HS-5 (cell line): ENCODE measurements around the gene RSPO1.
"Not testable (repeated sequence)": the region's sequence is repeated elsewhere in the genome, so short reads cannot be mapped to it uniquely, and the experiment has no call there.

Source experiments
- DNase-seq: peaks from one replicate; pipeline ENCODE4 v3.0.0-alpha.2; 2012; ENCODE audit warnings: low read depth

RSPO1 gene

DNA sequence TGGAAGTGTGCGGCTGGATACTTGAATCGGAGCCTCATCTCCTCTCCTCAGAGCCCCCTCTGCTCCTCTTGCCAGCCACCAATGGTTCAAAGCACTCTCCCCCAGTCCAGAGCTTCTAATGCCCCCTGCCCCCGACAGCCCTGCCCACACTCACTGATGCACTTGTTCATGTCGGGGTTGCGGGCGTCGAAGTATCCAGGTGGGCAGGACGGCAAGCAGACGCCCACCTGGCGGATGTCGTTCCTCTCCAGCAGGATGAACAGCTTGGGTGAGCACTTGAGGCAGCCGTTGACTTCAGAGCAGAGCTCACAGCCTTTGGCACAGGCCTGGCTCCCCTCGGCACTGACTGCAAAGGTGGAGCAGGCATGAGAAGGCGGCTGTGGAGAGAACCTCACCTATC lies 18.4 kb downstream of the RSPO1 start:
- no peak for DNase-seq

DNA sequence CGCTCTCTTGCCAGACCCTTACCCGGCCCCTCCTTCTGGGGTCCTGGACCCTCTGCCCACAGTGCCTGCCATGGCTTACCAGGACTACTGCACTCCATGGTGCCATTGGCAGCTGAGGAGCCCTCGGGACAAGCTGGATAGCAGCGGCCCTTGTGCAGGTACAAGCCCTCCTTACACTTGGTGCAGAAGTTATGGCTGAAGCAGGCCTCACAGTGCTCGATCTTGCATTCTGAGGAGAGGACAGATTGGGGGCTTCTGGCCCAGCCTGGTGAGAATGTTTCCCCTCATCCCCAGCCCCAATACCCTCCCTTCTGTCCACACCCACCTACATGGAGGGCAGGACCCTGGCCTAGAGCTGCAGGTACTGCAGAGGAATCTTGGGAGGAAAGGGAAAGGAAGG lies 20.6 kb downstream of the RSPO1 start:
- no peak for DNase-seq

DNA sequence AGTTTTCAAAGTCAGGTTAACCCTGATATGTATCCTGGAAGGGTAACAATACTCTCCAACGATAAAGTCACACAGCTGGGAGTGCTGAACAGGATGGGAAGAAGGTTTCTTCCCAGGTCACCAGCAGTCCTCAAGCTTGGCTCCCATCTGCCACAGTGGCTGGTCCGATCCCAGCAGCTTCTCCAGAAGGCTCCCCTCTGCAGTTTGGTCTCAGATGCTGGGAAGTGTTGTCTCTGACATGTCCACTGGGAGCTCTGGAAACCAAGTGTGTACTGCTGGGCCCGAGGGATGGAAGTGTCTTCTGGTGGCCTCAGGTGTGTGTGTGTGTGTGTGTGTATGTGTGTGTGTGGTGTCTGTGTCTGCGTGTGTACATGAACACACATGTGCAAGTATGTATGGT lies 22.5 kb downstream of the RSPO1 start:
- DNase-seq = no peak

DNA sequence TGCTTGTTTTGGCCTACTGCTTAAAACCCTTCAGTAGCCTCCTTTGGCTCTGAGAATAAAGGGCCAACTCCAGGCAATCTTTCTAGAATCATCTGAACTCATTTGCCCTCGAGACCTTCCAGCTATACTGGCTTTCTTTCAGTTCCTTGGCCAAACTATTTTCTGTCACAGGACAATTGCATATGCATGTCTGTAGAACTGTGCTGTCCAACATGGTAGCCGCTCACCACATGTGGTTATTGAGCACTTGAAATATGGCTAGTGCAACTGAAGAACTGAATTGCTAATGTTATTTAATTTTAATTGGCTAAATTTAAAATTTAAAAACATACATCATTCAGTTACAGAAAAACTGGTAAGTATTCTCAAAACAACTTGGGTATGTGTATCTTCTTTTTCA lies 24.7 kb downstream of the RSPO1 start:
- no peak for DNase-seq

DNA sequence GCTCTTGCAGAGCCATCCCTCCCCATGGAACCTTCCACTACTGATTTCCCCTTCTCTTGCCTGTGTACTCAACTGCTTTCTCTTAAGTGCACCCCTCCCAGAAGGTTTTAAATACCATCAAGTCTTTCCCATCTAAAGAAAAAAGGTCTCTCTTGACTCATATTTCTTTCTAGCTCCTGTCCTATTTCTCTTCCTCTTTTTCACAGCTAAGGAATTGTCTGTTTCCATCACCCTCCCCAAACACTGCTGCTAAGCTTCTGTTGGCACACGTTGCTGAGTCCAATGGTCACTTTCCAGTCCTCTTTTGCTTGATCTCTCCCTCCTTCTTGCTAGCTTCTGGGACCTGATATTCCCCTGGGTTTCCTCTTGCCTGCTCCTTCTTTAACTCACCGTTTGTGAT lies 25.7 kb downstream of the RSPO1 start:
- no peak for DNase-seq

DNA sequence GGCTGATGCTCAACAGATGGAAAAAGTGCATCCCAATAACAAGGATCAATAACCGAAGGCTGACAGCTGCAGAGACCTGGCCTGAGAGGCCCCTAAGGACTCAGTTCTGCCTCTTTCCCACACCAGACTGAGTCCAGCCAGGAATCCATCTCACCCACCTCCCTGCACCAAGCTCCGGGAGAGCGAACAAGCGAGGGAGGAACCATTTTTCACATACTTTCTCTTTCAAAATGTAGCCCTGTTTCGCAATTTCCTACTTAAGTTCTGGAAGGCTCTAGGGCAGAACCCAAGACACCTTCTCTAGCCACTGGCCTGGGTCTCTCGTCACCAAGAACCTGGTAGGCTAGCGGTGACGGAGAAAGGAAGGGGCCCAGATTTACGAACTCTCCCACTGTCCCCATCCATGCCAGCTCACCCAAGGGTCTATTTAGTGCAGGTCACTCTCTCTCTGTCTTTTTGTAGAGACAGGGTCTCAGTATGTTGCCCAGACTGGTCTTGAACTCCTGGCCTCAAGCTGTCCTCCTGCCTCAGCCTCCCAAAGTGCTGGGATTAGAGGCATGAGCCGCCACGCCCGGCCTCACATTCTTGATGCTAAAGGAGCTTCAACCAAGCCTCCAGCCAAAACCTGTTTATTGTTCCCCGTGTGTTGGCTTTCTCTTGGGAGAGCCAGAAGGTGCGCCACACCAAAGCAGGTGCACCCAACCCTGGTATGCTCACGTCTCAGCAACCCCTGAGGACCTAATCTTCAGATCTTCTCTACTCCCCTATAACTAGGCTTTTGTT lies 28.0 kb downstream of the RSPO1 start:
- DNase-seq = no peak

DNA sequence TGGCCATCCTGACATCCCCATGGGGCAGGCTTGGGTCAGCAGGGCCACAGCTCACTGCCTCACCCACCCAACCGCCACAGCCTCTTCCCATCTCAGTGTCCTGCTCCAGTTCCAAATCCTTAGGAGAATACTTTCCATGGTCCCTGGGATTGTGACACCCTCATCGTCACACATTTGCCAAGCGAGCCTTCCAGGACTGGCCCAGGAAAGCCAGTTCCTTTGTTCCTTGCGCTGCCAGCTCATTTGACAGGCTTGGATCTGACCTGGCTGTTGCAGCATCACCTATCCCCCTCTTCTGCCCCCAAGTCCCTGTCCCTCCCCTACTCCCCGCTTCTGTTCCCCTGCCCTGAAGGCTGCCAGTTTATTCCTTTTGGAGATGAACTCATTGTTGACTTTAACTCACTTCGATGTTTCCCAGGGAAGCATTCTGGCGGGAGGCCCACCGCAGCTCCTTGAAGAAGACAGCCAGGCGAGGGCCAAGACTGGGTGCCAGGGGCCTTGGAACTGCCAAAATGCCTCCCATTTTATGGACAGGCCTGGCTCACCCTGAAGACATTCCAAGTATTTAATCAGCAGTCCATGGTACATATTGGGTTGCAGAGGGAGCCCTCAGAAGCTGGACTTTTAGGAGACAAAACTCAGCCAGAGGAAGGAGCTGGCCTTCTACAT lies 28.8 kb downstream of the RSPO1 start:
- DNase-seq = no peak

DNA sequence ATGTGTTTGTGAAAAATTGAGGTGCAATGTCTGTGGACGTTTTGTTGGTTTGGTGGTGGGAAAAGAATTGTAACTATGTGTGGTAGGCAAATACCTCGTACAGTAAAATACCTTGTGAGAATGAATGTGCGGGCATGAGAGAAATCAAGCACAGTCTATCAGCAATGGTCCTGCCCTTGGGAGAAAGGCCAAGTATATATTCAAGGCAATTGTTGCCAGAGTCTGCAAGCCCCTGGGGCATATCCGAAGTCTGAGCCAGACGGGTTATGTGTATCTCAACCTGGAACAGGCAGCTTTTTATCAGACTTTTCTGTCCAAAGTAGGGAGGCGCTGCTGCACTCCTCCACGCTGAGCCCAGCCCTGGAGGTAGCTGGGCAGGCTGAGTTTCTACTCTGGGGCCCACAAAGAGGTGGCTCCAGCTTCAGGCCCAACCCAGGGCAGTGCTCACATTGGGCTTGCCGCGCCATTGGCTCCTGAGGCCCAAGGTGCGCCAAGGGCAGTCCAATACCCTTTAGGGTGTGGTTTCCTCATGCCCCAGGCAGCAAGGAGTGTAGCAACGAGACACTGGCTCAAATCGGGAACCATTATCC lies 29.5 kb downstream of the RSPO1 start:
- DNase-seq = no peak

DNA sequence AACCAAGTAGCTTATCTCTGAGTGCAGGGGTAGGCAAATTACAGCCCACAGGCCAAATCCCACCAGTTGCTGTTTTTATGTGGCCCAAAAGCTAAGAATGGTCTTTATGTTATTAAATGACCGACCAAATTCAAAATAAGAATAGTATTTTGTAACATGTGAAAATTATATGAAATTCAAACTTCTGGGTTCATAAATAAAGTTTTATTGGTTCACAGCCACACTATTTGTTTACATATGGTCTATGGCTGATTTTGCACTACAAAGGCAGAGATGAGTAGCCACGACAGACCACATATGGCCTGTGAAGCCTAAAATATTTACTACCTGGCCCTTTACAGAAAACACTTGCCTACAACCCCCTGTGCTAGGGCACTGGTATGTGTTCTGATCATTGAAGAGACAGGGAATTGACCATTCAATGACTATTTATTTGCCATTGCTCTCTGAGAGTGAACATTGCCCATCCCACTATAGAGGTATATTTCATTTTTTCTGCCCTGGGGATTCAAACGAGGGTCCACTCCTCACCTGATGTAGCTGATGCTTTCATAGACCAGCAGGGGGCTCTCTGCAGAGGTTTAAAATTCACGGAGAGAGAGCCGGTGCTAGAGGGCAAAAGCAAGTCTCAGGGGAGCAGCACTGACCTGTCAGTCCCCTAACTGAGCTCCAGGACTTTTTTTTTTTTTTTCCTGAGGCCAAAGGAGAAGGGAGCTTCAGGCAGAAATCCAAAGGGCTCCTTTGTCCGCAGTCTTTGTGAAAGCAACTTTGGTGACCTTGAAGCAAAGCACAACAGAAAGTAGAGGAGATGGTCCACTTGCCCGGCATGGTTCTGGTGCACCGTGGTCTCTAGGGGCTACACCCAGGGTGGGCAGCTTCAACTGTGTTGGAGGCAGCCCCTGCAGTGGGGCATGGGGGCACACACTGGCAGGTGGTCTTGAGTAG lies 31.7 kb downstream of the RSPO1 start:
- no peak for DNase-seq

DNA sequence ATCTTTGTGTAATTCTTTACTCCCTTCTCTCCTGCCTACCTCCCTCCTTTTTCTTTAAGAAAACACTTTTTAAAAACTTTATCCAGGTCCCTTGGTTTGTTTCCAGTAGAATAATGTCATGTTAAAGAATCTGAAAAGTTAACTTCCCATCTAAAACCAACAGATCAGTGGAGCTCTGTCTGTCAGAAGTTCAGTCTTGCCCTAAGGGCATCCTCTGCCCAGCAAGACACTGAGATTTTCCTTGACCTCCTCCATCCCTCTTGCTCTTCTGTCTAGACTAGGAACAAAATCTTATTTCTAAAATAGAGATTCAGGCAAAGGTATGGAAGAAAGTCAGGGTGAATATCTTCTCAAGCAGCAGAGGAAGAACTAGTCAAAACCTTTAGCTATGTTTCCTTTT lies 33.3 kb downstream of the RSPO1 start:
- no peak for DNase-seq

DNA sequence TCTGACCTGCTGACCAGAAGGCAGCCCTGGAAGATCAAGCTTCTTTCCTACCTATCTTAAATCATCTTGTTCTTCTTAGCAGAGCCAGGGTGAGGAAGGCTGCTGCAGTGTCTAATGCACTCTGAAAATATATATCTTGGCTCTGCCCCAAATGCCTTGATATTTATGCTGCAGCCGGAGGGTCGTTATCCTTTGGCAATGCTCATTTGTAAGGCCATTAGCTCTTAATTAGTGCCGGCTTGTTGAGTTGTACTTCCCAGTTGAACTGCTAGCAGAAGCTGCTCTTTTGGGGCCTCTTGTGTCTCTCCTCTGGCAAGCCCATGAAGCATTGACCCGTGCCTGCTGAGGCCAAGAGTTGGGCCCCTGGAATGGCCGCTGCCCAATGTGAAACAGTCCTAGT lies 34.8 kb downstream of the RSPO1 start:
- no peak for DNase-seq

DNA sequence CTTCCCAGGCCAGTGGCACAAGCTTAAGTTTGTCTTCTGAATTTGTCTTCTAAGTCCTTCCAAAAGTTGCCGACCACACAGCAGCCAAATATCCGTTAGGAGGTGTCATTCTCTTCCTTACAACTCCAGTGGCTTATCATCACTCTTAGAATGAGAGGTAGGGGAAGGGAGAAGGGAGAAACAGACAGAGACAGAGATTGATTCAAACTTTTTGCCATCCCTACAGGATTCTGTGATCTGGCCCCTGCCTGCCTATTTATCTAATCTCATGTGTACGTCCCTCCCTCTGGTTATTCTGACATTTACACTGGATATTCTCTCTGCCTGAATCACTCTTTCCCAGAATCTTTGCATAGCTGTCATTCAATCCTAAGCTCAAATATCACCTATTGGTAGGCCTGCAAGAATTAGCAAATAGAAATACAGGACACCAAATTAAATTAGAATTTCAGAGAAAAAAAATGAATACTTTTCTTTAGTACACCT lies 38.5 kb downstream of the RSPO1 start:
- DNase-seq = no peak

DNA sequence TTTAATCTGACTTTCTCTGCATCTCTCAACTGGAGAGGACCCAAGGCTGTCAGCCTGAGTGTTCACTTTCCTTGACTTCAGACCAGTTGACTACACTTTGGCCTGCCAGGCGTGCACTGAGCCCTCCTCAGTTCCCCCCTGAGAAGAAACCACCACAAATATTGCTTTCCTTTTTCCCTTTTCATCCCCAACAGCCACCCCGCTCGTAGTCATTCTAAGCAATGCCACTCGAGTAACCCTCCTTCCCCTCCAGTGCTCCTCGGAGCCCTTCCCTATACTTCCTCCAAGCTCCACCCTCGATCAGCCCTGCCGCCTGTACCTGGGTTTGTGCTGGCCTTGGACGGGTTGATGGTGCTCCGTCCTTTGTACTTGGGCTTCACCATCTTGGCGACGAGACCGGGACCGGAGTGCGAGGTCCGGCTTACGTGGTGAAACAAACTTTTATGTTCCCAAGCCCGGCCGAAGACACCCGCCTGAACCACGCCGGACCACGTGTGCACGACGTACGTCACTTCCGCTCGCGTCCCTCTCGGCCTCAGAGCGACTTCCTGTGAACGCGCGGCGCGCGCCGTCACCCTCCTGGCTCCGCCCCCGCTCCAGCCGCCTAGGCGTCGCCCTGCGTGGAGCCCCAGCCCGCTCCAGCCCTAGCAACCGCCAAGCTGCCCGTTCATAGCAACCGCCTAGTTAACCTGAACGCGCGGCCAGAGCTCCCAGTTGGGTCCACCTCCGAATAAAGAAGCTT lies 39.1 kb downstream of the RSPO1 start, which contains the start of gene GNL2:
Gene GNL2 (minus strand): TSS at position 498 of the 742 bp plus-strand sequence. CDS start 115 bp downstream, at position 383.
- peak; percentile 83 for DNase-seq

DNA sequence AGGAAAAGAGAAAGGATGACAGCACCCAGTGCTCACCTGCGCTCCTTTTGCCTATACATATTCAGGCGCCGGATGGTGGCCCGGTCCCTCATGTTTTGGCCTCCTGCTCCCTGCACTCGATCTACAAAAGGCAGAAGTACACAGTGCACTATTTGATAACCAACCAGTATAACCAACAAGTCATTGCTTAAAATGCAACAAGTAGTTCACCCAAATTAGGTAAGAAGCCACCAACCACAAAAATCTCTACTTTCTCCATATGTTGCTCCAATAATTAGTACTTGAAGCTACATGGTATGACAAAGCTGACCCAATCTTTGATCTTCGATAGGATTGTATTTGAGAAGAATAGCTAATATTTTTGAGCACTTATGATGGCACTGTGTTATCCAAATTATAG lies 41.0 kb downstream of the RSPO1 start:
- DNase-seq = no peak

DNA sequence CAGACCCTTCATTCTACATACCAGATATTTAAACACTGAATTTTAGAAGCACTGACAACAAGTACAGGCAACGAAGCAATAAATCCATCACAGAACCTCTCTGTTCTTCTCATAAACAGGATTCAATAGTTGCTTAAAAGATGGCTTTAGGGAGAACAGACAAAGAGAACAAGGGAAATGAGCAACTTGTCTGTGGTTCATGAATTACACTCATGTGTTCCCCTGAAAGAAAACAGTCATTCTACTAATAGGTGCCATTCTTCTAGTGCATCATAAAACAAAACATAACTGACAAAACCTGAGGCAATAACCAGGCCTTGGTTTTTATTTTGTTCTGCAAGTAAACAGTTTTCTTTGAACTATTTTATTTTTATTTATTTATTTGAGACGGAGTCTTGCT lies 45.8 kb downstream of the RSPO1 start:
- DNase-seq = no peak

DNA sequence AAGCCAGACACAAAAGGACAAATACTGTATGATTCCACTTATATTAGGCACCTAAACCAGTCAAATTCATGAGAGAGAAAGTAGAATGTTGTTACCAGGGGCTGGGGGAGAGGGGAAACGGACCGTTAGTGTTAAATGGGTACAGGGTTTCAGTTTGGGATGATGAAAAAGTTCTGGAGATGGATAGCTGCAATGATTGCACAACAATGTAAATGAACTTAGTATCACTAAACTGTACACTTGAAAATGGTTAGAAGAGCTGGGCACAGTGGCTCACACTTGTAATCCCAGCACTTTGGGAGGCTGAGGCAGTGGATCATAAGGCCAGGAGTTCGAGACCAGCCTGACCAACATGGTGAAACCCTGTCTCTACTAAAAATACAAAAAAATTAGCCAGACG lies 50.1 kb downstream of the RSPO1 start:
- DNase-seq = not testable (repeated sequence)

DNA sequence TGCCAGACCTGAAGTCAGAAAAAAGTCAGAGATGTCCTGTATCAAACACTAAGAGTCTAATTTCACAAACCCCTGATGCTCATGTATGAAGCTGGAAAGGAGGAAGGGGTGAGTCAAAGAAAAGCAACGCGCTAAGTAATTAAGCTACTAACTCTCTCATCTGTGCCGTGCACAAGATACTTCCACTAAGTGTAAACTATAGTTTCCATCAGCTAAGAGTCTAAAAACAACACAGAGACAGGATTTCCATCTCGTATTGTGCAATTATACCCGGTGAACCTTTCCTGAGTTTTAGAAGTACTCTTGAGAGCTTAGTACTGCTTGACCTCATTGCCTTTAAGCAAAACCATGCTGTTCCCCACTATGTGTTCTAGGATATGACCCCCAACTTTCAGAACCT lies 59.0 kb downstream of the RSPO1 start:
- no peak for DNase-seq

DNA sequence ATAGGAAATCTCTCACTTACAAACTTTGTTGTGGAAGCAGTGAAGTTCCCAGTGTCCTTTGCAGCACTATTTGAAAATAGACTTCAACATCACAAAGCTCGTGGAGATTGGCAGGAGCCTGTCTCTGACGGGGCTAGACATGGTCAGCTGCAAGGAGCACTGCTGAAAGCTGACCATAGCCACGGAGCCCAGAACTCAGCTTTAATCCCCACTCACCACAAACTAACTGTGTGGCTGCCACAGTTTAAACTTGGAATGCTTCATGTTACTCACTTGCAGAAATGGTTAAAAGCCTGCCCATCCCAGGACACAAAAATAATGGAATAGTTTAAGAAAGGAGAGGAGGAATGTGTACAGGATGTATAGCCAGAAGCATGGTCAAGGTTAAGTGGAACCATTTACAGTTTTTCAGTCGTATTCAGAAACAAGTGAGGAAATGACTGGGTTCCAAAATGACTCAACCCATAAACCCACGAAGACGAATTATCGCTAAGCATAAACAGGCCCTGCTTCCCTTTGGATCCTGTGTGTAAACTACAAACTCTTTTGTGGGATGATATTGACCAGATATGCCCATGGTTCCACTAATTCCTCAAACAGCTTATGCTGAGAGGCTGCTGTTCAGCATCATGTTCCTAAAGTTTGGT lies 59.7 kb downstream of the RSPO1 start:
- peak; percentile 82 for DNase-seq

DNA sequence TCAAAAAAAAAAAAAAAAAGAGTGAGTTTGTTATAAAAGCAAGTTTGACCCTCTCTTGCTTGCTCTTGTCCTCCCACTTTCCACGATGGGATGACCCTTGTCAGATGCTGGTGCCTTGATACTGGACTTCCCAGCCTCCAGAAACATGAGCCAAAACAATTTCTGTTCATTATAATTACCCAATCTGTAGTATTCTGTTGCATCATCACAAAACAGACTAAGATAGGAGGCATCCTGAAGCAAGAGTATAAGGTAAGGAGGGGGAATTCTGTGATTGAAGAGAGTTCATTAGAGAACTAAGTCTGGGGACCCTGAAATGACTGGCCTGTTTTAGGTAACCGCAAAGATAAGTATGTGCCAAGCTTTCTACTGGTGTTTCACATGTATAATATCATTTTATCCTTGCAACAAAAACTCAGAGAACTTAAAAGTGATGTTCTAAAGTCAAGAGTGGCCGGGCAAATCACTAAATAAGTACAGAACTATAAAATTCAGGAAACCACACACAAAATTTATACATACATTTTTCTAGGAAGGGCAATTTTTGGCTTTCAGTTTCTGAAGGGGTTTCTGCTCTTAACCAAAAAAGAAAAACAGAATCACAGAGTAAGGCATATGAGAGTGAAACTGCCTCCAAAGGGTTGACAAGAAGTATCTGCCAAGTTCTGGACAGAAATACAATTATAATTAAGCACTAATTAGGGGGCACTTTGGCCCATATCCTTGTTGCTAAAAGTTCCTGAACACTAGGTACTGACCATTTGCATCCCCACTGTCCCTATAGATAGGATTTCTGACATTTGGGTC lies 64.0 kb downstream of the RSPO1 start:
- no peak for DNase-seq

DNA sequence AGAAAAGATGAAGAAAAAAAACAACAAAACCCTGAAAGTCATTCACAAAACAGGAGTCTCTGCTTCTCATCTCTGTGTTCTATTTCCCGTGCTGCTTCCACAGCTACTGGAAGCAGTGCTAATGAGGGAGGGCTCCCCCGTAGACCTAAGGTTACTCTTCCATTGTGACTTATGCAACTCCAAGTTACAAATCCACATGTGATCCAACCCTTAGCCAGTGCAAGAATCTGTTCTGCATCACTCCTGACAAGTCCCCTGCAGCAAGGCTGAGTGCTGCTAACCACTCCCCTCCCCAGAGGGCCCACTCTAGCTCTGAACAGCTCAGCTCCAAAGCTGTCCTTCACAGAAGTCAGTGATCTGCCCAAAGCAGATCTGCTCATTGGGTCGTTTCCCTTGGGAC lies 67.7 kb downstream of the RSPO1 start:
- DNase-seq = no peak
